HG03342 (cell line): Measurements from ENCODE around the gene PPHLN1.

Experiments used
- ATAC-seq: cut with Tn5 transposase; IDR thresholded peaks from one replicate; pipeline ENCODE4 v1.9.1; 2021; ENCODE audit warnings: mild to moderate bottlenecking, moderate library complexity; ENCODE audit not compliant: unreplicated experiment

PPHLN1 gene

GRCh38 chr12:42474391-42474790 is 148.4 kb downstream of the PPHLN1 start:
- ATAC-seq = no peak

- no peak for ATAC-seq
Measured at GRCh38 chr12:42475106-42475505, 149.1 kb downstream of the PPHLN1 start.

- ATAC-seq = no peak
Measured at GRCh38 chr12:42477941-42478340, 152.0 kb downstream of the PPHLN1 start.

- ATAC-seq = no peak
Measured at GRCh38 chr12:42481368-42481767, 155.4 kb downstream of the PPHLN1 start.

GRCh38 chr12:42482041-42482747 is 156.2 kb downstream of the PPHLN1 start:
- no peak for ATAC-seq

- peak; percentile 78 for ATAC-seq
Measured at GRCh38 chr12:42482748-42483520, 157.0 kb downstream of the PPHLN1 start.

GRCh38 chr12:42483521-42483790 is 157.5 kb downstream of the PPHLN1 start:
- peak; percentile 23 for ATAC-seq

GRCh38 chr12:42484996-42485395 is 159.0 kb downstream of the PPHLN1 start:
- no peak for ATAC-seq

GRCh38 chr12:42485823-42486222 is 159.9 kb downstream of the PPHLN1 start:
- no peak for ATAC-seq

- ATAC-seq = no peak
Measured at GRCh38 chr12:42486407-42486806, 160.4 kb downstream of the PPHLN1 start.

GRCh38 chr12:42490261-42490842 is 164.4 kb downstream of the PPHLN1 start:
- no peak for ATAC-seq
